ENCODE results near the gene RAP2A.

DNA sequence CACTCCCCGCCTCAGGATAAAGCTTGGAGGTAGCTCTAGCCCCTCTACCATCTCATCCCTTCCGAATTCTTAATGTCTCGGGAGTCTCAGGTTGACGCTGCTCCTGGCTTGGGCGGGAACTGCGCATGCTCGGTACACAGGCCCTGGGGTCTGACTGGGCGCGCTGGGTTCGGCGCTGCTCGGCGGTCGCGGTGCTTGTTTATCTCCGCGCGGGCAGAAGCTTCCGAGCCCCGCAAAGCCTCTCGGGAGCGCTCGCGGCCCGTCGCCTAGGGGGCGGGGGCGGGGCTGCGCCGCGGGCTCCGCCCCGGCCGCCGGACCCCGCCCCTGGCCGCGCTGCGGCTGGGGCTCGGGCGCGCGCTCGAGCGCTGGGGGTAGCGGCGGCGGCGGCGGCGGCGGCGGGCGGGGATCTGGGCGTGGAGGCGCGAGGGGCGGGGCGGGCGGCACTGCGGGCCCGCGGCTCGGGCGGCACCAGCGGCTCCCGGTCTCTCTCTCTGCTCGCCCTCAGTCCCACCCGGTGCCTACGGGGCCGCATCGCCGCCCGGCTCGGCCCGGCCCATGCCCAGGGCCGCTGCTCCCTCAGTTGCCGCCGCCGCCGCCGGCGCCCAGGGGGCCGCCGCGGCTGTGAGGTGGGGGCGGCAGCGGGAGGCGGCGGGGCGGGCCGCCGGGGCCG is at the start of gene RAP2A:
- TF ChIP-seq EZH2 (IDR thresholded peaks at IDR 0.05; ENCODE audit: low read length, missing control alignments) = no peak
- TF ChIP-seq, protein P1, sequence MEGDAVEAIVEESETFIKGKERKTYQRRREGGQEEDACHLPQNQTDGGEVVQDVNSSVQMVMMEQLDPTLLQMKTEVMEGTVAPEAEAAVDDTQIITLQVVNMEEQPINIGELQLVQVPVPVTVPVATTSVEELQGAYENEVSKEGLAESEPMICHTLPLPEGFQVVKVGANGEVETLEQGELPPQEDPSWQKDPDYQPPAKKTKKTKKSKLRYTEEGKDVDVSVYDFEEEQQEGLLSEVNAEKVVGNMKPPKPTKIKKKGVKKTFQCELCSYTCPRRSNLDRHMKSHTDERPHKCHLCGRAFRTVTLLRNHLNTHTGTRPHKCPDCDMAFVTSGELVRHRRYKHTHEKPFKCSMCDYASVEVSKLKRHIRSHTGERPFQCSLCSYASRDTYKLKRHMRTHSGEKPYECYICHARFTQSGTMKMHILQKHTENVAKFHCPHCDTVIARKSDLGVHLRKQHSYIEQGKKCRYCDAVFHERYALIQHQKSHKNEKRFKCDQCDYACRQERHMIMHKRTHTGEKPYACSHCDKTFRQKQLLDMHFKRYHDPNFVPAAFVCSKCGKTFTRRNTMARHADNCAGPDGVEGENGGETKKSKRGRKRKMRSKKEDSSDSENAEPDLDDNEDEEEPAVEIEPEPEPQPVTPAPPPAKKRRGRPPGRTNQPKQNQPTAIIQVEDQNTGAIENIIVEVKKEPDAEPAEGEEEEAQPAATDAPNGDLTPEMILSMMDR (conservative IDR thresholded peaks at IDR 0.05 in 1 of 2, IDR thresholded peaks at IDR 0.05 in 1 of 2; ENCODE audit: low read depth in 1 of 2, low read length in 2 of 2) = no peak
